Frontal cortex (tissue), 1 donor: ENCODE data around the gene SPACA6. TPM values are rescaled to one million over a fixed set of nuclear protein-coding genes. Genes with fewer than 3 reads are reported as not detected.
A peak's percentile ranks its signal among the peaks of the same experiment; 100 is the strongest.

Experiments
- small RNA-seq: library from RNA; depleted of rRNA; stranded (forward); fragments of <200 nt; gene quantifications from one replicate; pipeline ENCODE3, GENCODE V24; 2014
- total RNA-seq: library from RNA; depleted of rRNA; stranded (reverse); fragments of >200 nt; gene quantifications from one replicate; pipeline ENCODE4 v1.2.3, GENCODE V29; 2014

The SPACA6 gene
- total RNA-seq, 1 donor from 2014 or later, result 3.7 TPM

Small RNAs within 50 kb of the gene (small RNA-seq; reads per million reads assigned to genes)
- gene AC018755.2 (not detected), gene MIR125A (not detected), gene MIR99B (3.4 reads per million, percentile 89 among the genes with 10 or more reads in this experiment), gene MIRLET7E (not detected)

Other genes with a start within 250 kb of the SPACA6 start
- gene SIGLEC8, start 234.9 kb upstream of the SPACA6 start, total RNA-seq, result 0.82 TPM
- not detected for gene CEACAM18, start 214.8 kb upstream of the SPACA6 start, total RNA-seq
- not detected for gene SIGLEC12, start 191.5 kb upstream of the SPACA6 start, total RNA-seq
- not detected for gene SIGLEC6, start 161.7 kb upstream of the SPACA6 start, total RNA-seq
- 7.3 TPM for gene ZNF175, start 122.0 kb upstream of the SPACA6 start, total RNA-seq
- under 0.01 TPM for gene SIGLEC5, start 62.9 kb upstream of the SPACA6 start, total RNA-seq
- 0.41 TPM for gene SIGLEC14, start 46.5 kb upstream of the SPACA6 start, total RNA-seq
- 3.3 TPM for gene HAS1, start 30.7 kb downstream of the SPACA6 start, total RNA-seq
- gene FPR1, start 58.5 kb downstream of the SPACA6 start, total RNA-seq, result 4.5 TPM
- 0.41 TPM for gene FPR2, start 67.8 kb downstream of the SPACA6 start, total RNA-seq
- gene FPR3, start 101.8 kb downstream of the SPACA6 start, total RNA-seq, result under 0.01 TPM
- gene ZNF577, start 194.6 kb downstream of the SPACA6 start, total RNA-seq, result 64.8 TPM
- gene ZNF649, start 211.7 kb downstream of the SPACA6 start, total RNA-seq, result 41.2 TPM
- 10.6 TPM for gene ZNF613, start 234.1 kb downstream of the SPACA6 start, total RNA-seq